H9 (cell line): ENCODE results near the gene RNF167. TPM values are rescaled to one million over a fixed set of nuclear protein-coding genes. Genes with fewer than 3 reads are reported as not detected.

Experiments used
- DNase-seq: peaks from one replicate; pipeline ENCODE4 v3.0.0-alpha.2; 2017
- H2AFZ ChIP-seq: one replicate; pipeline ENCODE4 v1.6.1; 2013; ENCODE audit warnings: mild to moderate bottlenecking, low read length, control low read depth, moderate library complexity
- H2AK5ac ChIP-seq: 2 replicates; pipeline ENCODE4 v1.6.1; 2013; ENCODE audit warnings: low read length, control low read depth, mixed read lengths; ENCODE audit not compliant: insufficient read length
- H2BK120ac ChIP-seq: one replicate; pipeline ENCODE4 v1.6.1; 2013; ENCODE audit warnings: low read depth, mild to moderate bottlenecking, low read length, control low read depth, inconsistent platforms; ENCODE audit not compliant: poor library complexity, severe bottlenecking
- H2BK12ac ChIP-seq: 2 replicates; pipeline ENCODE4 v1.6.1; 2013; ENCODE audit warnings: low read length, control low read depth, mixed read lengths, low read depth; ENCODE audit not compliant: insufficient read length
- H2BK15ac ChIP-seq: 2 replicates; pipeline ENCODE4 v1.6.1; 2013; ENCODE audit warnings: low read depth, low read length, control low read depth
- H2BK20ac ChIP-seq: one replicate; pipeline ENCODE4 v1.6.1; 2013; ENCODE audit warnings: low read depth, mild to moderate bottlenecking, low read length, control low read depth, inconsistent platforms; ENCODE audit not compliant: poor library complexity, severe bottlenecking
- H2BK5ac ChIP-seq: 2 replicates; pipeline ENCODE4 v1.6.1; 2013; ENCODE audit warnings: low read length, control low read depth, mixed read lengths; ENCODE audit not compliant: insufficient read length
- H3K14ac ChIP-seq: 2 replicates; pipeline ENCODE4 v1.6.1; 2013; ENCODE audit warnings: low read length, control low read depth; ENCODE audit not compliant: insufficient read depth
- H3K18ac ChIP-seq: 2 replicates; pipeline ENCODE4 v1.6.1; 2013; ENCODE audit warnings: low read depth, mild to moderate bottlenecking, mixed read lengths, low read length, control low read depth; ENCODE audit not compliant: insufficient read length
- H3K23ac ChIP-seq: 2 replicates; pipeline ENCODE4 v1.6.1; 2013; ENCODE audit warnings: low read length, control low read depth, mixed read lengths, low read depth; ENCODE audit not compliant: insufficient read length
- H3K23me2 ChIP-seq: 2 replicates; pipeline ENCODE4 v1.6.1; 2013; ENCODE audit warnings: low read depth, mild to moderate bottlenecking, mixed read lengths, low read length, control low read depth; ENCODE audit not compliant: insufficient read length, poor library complexity, severe bottlenecking
- H3K27ac ChIP-seq: 2 replicates; pipeline ENCODE4 v1.5.1; 2013; ENCODE audit warnings: low read length, control low read depth, mixed read lengths, low read depth; ENCODE audit not compliant: insufficient read length
- H3K27me3 ChIP-seq: 2 replicates; pipeline ENCODE4 v1.6.1; 2013; ENCODE audit warnings: low read length, control low read depth, inconsistent platforms; ENCODE audit not compliant: insufficient read depth
- H3K4ac ChIP-seq: 2 replicates; pipeline ENCODE4 v1.6.1; 2013; ENCODE audit warnings: low read depth, mild to moderate bottlenecking, control low read depth, inconsistent platforms, low read length, moderate library complexity
- H3K4me1 ChIP-seq: 2 replicates; pipeline ENCODE4 v1.6.1; 2013; ENCODE audit warnings: low read length, control low read depth, inconsistent platforms; ENCODE audit not compliant: insufficient read depth
- H3K4me2 ChIP-seq: 2 replicates; pipeline ENCODE4 v1.6.1; 2013; ENCODE audit warnings: low read length, control low read depth, mixed read lengths; ENCODE audit not compliant: insufficient read length, insufficient read depth
- H3K56ac ChIP-seq: 2 replicates; pipeline ENCODE4 v1.6.1; 2013; ENCODE audit warnings: low read depth, mild to moderate bottlenecking, mixed read lengths, low read length, control low read depth; ENCODE audit not compliant: insufficient read length
- H3K79me1 ChIP-seq: 2 replicates; pipeline ENCODE4 v1.6.1; 2013; ENCODE audit warnings: low read depth, mild to moderate bottlenecking, moderate library complexity, low read length, control low read depth, inconsistent platforms; ENCODE audit not compliant: insufficient read depth, poor library complexity, severe bottlenecking
- H3K79me2 ChIP-seq: 2 replicates; pipeline ENCODE4 v1.6.1; 2013; ENCODE audit warnings: low read length, control low read depth, inconsistent platforms; ENCODE audit not compliant: insufficient read depth
- H3K9ac ChIP-seq: 2 replicates; pipeline ENCODE4 v1.6.1; 2013; ENCODE audit warnings: low read length, control low read depth, mixed read lengths; ENCODE audit not compliant: insufficient read length; ENCODE audit errors: extremely low read depth
- H3K9me3 ChIP-seq: one replicate; pipeline ENCODE4 v1.6.1; 2013; ENCODE audit warnings: low read depth, low read length, inconsistent platforms; ENCODE audit not compliant: control insufficient read depth
- H3T11ph ChIP-seq: one replicate; pipeline ENCODE4 v1.6.1; 2013; ENCODE audit warnings: mild to moderate bottlenecking, low read length, control low read depth, inconsistent platforms
- H4K20me1 ChIP-seq: one replicate; pipeline ENCODE4 v1.6.1; 2013; ENCODE audit not compliant: control insufficient read depth, insufficient read length, insufficient read depth
- H4K5ac ChIP-seq: 2 replicates; pipeline ENCODE4 v1.6.1; 2013; ENCODE audit warnings: low read depth, mild to moderate bottlenecking, mixed read lengths, low read length, control low read depth; ENCODE audit not compliant: insufficient read length
- H4K8ac ChIP-seq: replicated peaks from 2 replicates; pipeline ENCODE4 v1.6.1; 2013; ENCODE audit warnings: low read length, control low read depth, mixed read lengths, low read depth; ENCODE audit not compliant: insufficient read length
- H4K91ac ChIP-seq: 2 replicates; pipeline ENCODE4 v1.6.1; 2013; ENCODE audit warnings: low read depth, mild to moderate bottlenecking, moderate library complexity, mixed read lengths, low read length, control low read depth; ENCODE audit not compliant: insufficient read length
- H3K27ac Mint-ChIP-seq, 3 experiments: 2 replicates in 2 of 3; 3 replicates in 1 of 3; pipeline ENCODE4 v1.8.0; 2020 to 2021; ENCODE audit warnings: mixed read lengths in 3 of 3, mild to moderate bottlenecking in 1 of 3, moderate library complexity in 1 of 3
- H3K27me3 Mint-ChIP-seq: 2 replicates; pipeline ENCODE4 v1.8.0; 2021; ENCODE audit warnings: low read depth, mild to moderate bottlenecking, moderate library complexity, mixed read lengths
- H3K36me3 Mint-ChIP-seq, 3 experiments: 2 replicates in 2 of 3; 3 replicates in 1 of 3; pipeline ENCODE4 v1.8.0; 2020 to 2021; ENCODE audit warnings: low read depth in 3 of 3, mixed read lengths in 3 of 3; ENCODE audit not compliant: insufficient read depth in 1 of 3
- H3K4me1 Mint-ChIP-seq, 2 experiments: 2 replicates each; pipeline ENCODE4 v1.8.0; 2020; ENCODE audit warnings: mixed read lengths in 2 of 2
- H3K4me3 Mint-ChIP-seq, 2 experiments: 2 replicates in 1 of 2; 3 replicates in 1 of 2; pipeline ENCODE4 v1.8.0; 2020 to 2021; ENCODE audit warnings: mild to moderate bottlenecking in 2 of 2, mixed read lengths in 2 of 2, moderate library complexity in 1 of 2
- H3K9me3 Mint-ChIP-seq, 2 experiments: 2 replicates in 1 of 2; 3 replicates in 1 of 2; pipeline ENCODE4 v1.8.0; 2020; ENCODE audit warnings: mild to moderate bottlenecking in 2 of 2, mixed read lengths in 2 of 2, moderate library complexity in 1 of 2
- CTCF ChIP-seq: fragments of 200-600 bp; sonication (generic); conservative IDR thresholded peaks from 3 replicates; pipeline ENCODE4 v1.8.0; 2021; ENCODE audit warnings: antibody characterized with exemption, mild to moderate bottlenecking
- WGBS: extraction: QIAGEN DNeasy Blood & Tissue Kit; methylation state at CpG from one replicate; pipeline ENCODE4 v1.1.7; 2013; ENCODE audit warnings: missing lambda C conversion rate, low lambda C conversion rate, mixed read lengths; ENCODE audit not compliant: insufficient read length; ENCODE audit errors: extremely low coverage; 5-methylcytosine and 5-hydroxymethylcytosine counted together
- long read RNA-seq: library from polyadenylated mRNA; unstranded; transcript quantifications from one replicate; pipeline ENCODE4 v2.0.0, GENCODE V29; 2020
- total RNA-seq: library from RNA; stranded (reverse); gene quantifications from 2 replicates; pipeline ENCODE4 v1.2.1, GENCODE V29; 2021

RNF167 gene
- 134 and 135 TPM in 2 replicates for total RNA-seq
- long read RNA-seq, transcript RNF167-214 (10 exons, 1,436 nt): minor isoform, 11 of 364 reads
- long read RNA-seq, transcript RNF167-205 (11 exons, 1,728 nt): minor isoform, 8 of 364 reads
- long read RNA-seq, transcript RNF167-211 (9 exons, 1,757 nt): major isoform, 107 of 364 reads
- long read RNA-seq, transcript RNF167-201 (10 exons, 1,915 nt): minor isoform, 40 of 364 reads
- long read RNA-seq, partial matches to known transcripts: 17 of 364 reads
- long read RNA-seq, other reads (novel, unspliced or antisense): 180 of 364 reads

GRCh38 chr17:4939796-4940554, at the start of gene RNF167, which contains the start of gene SLC25A11:
TSS of gene RNF167 (plus strand) at chr17:4940268. CDS start at chr17:4940910, 642 bp downstream.
TSS of gene SLC25A11 (minus strand) at chr17:4940046. CDS start at chr17:4939910, 136 bp downstream.
- Histone ChIP-seq H3K23ac (no peak within 1 kb of the TSS), H3K9me3 (no peaks in the 10 kb centered on the region), H2BK120ac (no peak within 1 kb of the TSS), H3K9ac (peak within 1 kb of the TSS; percentile 96), H2BK15ac (no peak within 1 kb of the TSS), H3K23me2 (peaks cover 17% of the 10 kb centered on the region), H3K79me1 (peaks cover 5% of the 10 kb centered on the region), H2BK5ac (no peak within 1 kb of the TSS), H3K14ac (peak within 1 kb of the TSS; percentile 91), H2AFZ (peak within 1 kb of the TSS; percentile 83), H3K4ac (no peak within 1 kb of the TSS), H2BK12ac (no peak within 1 kb of the TSS), H4K20me1 (peaks cover 7% of the 10 kb centered on the region), H3K18ac (peak within 1 kb of the TSS; percentile 95), H4K5ac (no peak within 1 kb of the TSS), H2AK5ac (no peak within 1 kb of the TSS), H3K79me2 (peaks cover 6% of the 10 kb centered on the region; the same call in 1 of the 2 replicates), H3T11ph (no peak within 1 kb of the TSS), H3K27me3 (no peaks in the 10 kb centered on the region), H2BK20ac (no peak within 1 kb of the TSS), H3K56ac (peak within 1 kb of the TSS; percentile 44), H3K4me2 (peak within 1 kb of the TSS; percentile 80), H3K27ac (peak within 1 kb of the TSS; percentile 81), H3K4me1 (no peaks in the 10 kb centered on the region), H4K91ac (no peak within 1 kb of the TSS), H4K8ac (no peak within 1 kb of the TSS)
- peaks cover 29 to 75% (median 58%) of the 10 kb centered on the region in 3 experiments for H3K36me3 Mint-ChIP-seq
- peaks cover 20 to 27% of the 10 kb centered on the region in 2 experiments for H3K4me1 Mint-ChIP-seq
- no peak for TF ChIP-seq CTCF
- peak within 1 kb of the TSS; percentile 95 to 98 for H3K4me3 Mint-ChIP-seq
- no CpG with 5 or more reads among the region's 72 CpGs for WGBS
- peak within 1 kb of the TSS; percentile 100 for H3K27ac Mint-ChIP-seq
- peak; percentile 99 for DNase-seq
- H3K27me3 Mint-ChIP-seq: peaks cover 3% of the 10 kb centered on the region
- H3K9me3 Mint-ChIP-seq: no peaks in the 10 kb centered on the region; a peak in 1 of 5 replicates
